ENCODE measurements around the gene SCLY.

Gene SCLY

DNA sequence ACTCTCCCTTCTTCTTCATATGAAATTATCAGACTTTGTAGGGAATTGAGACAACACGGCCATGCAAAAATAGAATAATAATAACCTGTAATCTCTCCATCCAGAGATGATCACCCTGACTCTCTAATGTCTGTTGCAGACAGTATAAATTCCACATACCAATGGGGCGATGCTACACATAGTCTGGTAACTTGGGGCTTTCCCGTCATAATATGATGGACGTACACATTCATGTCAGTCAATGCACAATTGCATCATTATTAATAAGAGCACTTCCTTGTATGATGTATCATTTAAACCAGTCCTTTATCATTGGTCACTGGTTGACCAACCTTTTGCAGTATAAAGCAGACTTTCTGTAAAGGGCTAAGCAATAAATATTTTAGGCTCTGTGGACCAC is 39.5 kb upstream of the SCLY start:
- no peak for DNase-seq (ENCODE audit: low read depth)
- H3K4me3 ChIP-seq (ENCODE audit: low read depth, low read length), result no peak overlapping the region
- TF ChIP-seq, protein P1, sequence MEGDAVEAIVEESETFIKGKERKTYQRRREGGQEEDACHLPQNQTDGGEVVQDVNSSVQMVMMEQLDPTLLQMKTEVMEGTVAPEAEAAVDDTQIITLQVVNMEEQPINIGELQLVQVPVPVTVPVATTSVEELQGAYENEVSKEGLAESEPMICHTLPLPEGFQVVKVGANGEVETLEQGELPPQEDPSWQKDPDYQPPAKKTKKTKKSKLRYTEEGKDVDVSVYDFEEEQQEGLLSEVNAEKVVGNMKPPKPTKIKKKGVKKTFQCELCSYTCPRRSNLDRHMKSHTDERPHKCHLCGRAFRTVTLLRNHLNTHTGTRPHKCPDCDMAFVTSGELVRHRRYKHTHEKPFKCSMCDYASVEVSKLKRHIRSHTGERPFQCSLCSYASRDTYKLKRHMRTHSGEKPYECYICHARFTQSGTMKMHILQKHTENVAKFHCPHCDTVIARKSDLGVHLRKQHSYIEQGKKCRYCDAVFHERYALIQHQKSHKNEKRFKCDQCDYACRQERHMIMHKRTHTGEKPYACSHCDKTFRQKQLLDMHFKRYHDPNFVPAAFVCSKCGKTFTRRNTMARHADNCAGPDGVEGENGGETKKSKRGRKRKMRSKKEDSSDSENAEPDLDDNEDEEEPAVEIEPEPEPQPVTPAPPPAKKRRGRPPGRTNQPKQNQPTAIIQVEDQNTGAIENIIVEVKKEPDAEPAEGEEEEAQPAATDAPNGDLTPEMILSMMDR (IDR thresholded peaks at IDR 0.05; ENCODE audit: control insufficient read depth, extremely low read depth, insufficient read depth), result no peak

DNA sequence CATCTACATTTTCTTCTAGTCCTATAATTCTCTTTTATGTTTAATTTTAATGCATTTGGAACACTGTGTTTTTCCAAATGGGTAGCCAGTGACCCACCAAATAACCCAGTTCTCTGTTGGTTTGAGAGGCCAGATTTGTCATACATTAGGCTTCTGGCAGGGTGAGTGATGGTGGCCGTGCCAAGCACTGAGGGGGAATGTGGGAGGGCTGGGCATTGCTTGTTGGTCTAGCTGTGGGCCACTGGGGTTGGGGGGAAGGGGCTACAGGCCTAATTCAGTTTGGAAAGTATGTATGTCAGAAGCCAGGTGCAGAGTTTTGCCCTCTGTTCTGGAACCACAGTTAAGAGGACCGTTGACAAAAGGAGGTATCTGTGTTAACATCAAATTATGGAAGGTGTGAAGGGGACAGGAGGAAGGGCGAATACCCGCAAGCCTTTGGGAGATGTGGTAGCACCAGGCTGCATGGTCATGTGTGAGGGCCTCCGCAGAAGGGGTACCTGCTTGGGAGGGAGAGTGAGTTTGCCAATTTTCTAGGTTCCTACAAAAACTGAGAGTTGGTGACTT is 38.1 kb upstream of the SCLY start:
- no peak overlapping the region for H3K4me3 ChIP-seq (ENCODE audit: low read depth, low read length)
- DNase-seq (ENCODE audit: low read depth), result no peak
- TF ChIP-seq, protein P1 (IDR thresholded peaks at IDR 0.05; ENCODE audit: control insufficient read depth, extremely low read depth, insufficient read depth), result no peak

DNA sequence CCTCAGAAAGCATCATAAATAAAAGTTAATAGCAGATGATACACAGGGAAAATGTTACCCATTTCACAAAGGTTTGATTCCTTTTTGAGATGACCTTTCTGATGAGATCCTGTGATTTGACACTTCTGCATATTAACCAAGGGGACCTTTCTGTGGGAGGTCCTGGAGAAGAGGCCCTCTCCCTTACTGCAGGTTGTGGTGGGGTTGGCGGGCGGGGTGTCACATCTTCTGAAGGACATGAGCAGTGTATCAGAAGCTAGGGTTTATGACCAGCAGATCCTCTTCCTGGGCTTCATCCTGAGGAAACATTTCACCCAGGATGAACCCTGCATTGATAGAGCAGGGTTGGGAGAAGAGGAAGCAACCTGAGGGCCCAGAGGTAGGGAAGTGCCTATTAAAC is 37.2 kb upstream of the SCLY start:
- TF ChIP-seq, protein P1 (IDR thresholded peaks at IDR 0.05; ENCODE audit: control insufficient read depth, extremely low read depth, insufficient read depth), result no peak
- no peak overlapping the region for H3K4me3 ChIP-seq (ENCODE audit: low read depth, low read length)
- DNase-seq (ENCODE audit: low read depth), result no peak

DNA sequence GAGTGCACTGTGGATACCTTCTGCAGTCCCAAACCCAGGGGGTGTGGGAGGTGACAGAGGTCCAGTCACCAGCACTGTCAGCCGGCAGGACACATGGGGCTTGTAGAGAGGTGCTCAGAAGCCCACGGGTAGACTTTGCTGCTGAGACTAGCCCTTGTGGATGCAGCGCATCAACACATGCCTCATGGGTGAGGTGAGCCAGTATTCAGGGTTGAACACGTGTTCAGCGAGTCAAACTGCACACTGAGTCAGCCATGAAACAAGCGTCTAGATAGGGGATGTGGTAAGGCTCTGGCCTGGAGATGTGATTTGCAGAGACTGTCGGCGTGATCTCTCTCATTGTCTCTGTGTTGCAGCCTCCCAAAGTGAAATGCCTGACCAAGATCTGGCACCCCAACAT is 35.8 kb upstream of the SCLY start:
- H3K4me3 ChIP-seq (ENCODE audit: low read depth, low read length), result no peak overlapping the region
- no peak for DNase-seq (ENCODE audit: low read depth)
- TF ChIP-seq, protein P1 (IDR thresholded peaks at IDR 0.05; ENCODE audit: control insufficient read depth, extremely low read depth, insufficient read depth), result no peak

DNA sequence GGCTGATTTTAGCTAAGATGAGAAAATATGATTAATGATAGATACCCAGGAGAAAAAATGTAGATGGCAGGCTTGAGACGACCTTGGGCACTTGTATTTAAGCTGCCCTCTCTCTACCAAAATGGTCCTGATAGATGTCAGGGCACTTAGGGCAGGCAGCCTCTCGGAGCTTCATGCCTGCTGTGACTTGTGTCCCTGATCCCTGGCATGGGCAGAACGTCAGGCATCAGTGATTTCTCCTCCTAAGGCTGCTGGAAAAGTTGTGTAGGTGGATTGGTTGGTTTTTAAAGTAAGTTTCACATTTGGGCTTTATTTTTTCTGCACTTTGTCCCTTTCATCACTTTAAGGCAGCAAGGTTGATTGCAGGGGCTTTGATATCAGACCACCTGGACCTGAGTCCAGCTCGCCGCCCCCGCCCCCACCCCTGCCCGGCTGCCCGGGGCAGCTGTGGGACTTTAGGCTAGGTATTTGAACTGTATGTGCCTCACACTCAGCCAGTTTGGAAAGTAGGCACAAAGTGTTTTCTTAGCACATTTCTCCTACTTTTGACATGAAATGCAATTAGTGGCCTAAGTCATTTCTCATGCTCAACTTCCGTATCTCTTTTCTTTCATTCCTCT is 35.0 kb upstream of the SCLY start:
- TF ChIP-seq, protein P1 (IDR thresholded peaks at IDR 0.05; ENCODE audit: control insufficient read depth, extremely low read depth, insufficient read depth), result no peak

DNA sequence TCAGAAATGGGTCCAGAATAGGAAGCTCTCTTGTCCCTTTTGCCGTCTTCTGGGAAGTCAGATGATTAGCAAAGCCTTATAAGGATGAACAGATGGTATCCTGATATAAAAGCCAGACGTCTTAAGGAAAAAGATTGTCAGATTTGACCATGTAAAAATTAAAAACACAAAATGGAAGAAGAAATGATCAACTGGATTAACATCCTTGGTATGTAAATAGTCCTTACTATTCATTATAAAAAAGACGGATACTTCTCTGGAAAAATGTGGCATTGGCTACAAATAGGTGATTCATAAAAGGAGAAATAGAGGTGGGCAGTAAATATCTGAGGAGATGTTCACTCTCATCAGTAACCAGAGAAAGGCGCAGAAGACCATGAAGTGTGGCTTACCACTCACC is 33.7 kb upstream of the SCLY start:
- H3K4me3 ChIP-seq (ENCODE audit: low read depth, low read length), result no peak overlapping the region
- TF ChIP-seq, protein P1 (IDR thresholded peaks at IDR 0.05; ENCODE audit: control insufficient read depth, extremely low read depth, insufficient read depth), result no peak
- DNase-seq (ENCODE audit: low read depth), result no peak

More for the DNA sequence above, 35.0 kb upstream of the SCLY start:
- H3K4me3 ChIP-seq (ENCODE audit: low read depth, low read length), result no peak overlapping the region
- no peak for DNase-seq (ENCODE audit: low read depth)

Data from LNCaP clone FGC (cell line).